HEK293T (cell line): ENCODE results near the gene HIRA.
"Not testable (repeated sequence)": the region's sequence is repeated elsewhere in the genome, so short reads cannot be mapped to it uniquely, and the experiment has no call there.

Experiments used
- CTCF ChIA-PET: fragments of 350-600 bp; formaldehyde crosslinking; extraction: SDS; loops from one replicate; lab custom pipeline; 2021; ENCODE audit warnings: antibody characterized with exemption, inconsistent platforms; lab: Yijun Ruan, JAX
- POLR2A ChIA-PET: fragments of 350-600 bp; formaldehyde crosslinking; extraction: SDS; loops from one replicate; lab custom pipeline; 2020; ENCODE audit warnings: antibody characterized with exemption, inconsistent platforms; lab: Yijun Ruan, JAX
- DNase-seq: peaks from one replicate; pipeline ENCODE4 v3.0.0; 2012; ENCODE audit warnings: mixed read lengths; ENCODE audit errors: extremely low spot score
- ARNT ChIP-seq: fragments of 450-650 bp; IDR thresholded peaks from 2 replicates; pipeline ENCODE4 v1.6.1; 2017; ENCODE audit warnings: mild to moderate bottlenecking
- BHLHE40 ChIP-seq: fragments of 450-650 bp; IDR thresholded peaks from 2 replicates; pipeline ENCODE4 v1.6.1; 2016; ENCODE audit warnings: mild to moderate bottlenecking, moderate library complexity, borderline replicate concordance
- CTBP1 ChIP-seq: fragments of 450-650 bp; IDR thresholded peaks from 2 replicates; pipeline ENCODE4 v1.6.1; 2016; ENCODE audit warnings: borderline replicate concordance
- ELF4 ChIP-seq: fragments of 450-650 bp; IDR thresholded peaks from 2 replicates; pipeline ENCODE4 v1.6.1; 2017; ENCODE audit warnings: antibody characterized with exemption
- FOXA1 ChIP-seq: fragments of 450-650 bp; IDR thresholded peaks from 2 replicates; pipeline ENCODE4 v1.6.1; 2016; ENCODE audit warnings: mild to moderate bottlenecking
- FOXK2 ChIP-seq: fragments of 450-650 bp; IDR thresholded peaks from 2 replicates; pipeline ENCODE4 v1.6.1; 2016; ENCODE audit warnings: mild to moderate bottlenecking
- FOXM1 ChIP-seq: fragments of 450-650 bp; IDR thresholded peaks from 2 replicates; pipeline ENCODE4 v1.6.1; 2017; ENCODE audit warnings: mild to moderate bottlenecking, borderline replicate concordance
- HDGF ChIP-seq: fragments of 450-650 bp; IDR thresholded peaks from 2 replicates; pipeline ENCODE4 v1.6.1; 2017; ENCODE audit warnings: antibody characterized with exemption, borderline replicate concordance
- L3MBTL2 ChIP-seq: fragments of 450-650 bp; conservative IDR thresholded peaks from 2 replicates; pipeline ENCODE4 v1.6.1; 2016; ENCODE audit warnings: mild to moderate bottlenecking
- LEF1 ChIP-seq: fragments of 450-650 bp; IDR thresholded peaks from 2 replicates; pipeline ENCODE4 v1.6.1; 2017; ENCODE audit warnings: mild to moderate bottlenecking, borderline replicate concordance
- NFRKB ChIP-seq: fragments of 450-650 bp; IDR thresholded peaks from 2 replicates; pipeline ENCODE4 v1.6.1; 2016; ENCODE audit warnings: mild to moderate bottlenecking, moderate library complexity
- SP1 ChIP-seq: fragments of 450-650 bp; IDR thresholded peaks from 2 replicates; pipeline ENCODE4 v1.6.1; 2017
- SUZ12 ChIP-seq: fragments of 450-650 bp; IDR thresholded peaks from 2 replicates; pipeline ENCODE4 v1.6.1; 2016; ENCODE audit warnings: mild to moderate bottlenecking
- TARDBP ChIP-seq: fragments of 450-650 bp; IDR thresholded peaks from 2 replicates; pipeline ENCODE4 v1.6.1; 2016
- ZNF384 ChIP-seq: fragments of 450-650 bp; IDR thresholded peaks from 2 replicates; pipeline ENCODE4 v1.6.1; 2016
- TF ChIP-seq, protein P1 (sequence below): fragments of 450-650 bp; IDR thresholded peaks from 2 replicates; pipeline ENCODE4 v1.6.1; 2016

Gene HIRA

DNA sequence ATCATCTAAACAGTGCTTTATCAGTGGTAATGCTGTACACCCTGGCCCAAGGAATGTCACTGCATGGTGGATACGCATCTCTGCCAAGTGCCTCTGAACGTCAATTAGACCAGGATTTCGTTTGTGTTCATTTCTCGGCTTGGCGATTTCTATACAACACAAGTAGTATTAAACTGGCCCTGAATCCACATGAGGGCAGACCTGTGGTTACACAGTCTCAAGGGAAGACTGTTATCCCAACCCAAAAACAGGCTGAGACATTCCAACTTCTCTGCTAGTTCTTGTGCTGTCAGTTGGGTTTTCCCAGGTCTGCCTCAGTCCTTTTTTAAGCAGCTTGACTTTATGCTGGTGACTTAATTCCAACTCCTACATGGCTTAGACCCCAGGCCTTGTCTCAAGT is 58.1 kb downstream of the HIRA start:
- no peak for TF ChIP-seq SP1
- no peak for TF ChIP-seq CTBP1
- TF ChIP-seq LEF1: no peak
- no peak for TF ChIP-seq SUZ12
- no peak for TF ChIP-seq TARDBP
- TF ChIP-seq, protein P1, sequence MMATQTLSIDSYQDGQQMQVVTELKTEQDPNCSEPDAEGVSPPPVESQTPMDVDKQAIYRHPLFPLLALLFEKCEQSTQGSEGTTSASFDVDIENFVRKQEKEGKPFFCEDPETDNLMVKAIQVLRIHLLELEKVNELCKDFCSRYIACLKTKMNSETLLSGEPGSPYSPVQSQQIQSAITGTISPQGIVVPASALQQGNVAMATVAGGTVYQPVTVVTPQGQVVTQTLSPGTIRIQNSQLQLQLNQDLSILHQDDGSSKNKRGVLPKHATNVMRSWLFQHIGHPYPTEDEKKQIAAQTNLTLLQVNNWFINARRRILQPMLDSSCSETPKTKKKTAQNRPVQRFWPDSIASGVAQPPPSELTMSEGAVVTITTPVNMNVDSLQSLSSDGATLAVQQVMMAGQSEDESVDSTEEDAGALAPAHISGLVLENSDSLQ: no peak
- no peak for TF ChIP-seq NFRKB
- TF ChIP-seq L3MBTL2: no peak
- TF ChIP-seq HDGF: no peak
- TF ChIP-seq BHLHE40: no peak
- TF ChIP-seq ARNT: no peak
- no peak for TF ChIP-seq FOXK2
- no peak for TF ChIP-seq FOXM1
- TF ChIP-seq ELF4: no peak
- no peak for TF ChIP-seq ZNF384
- TF ChIP-seq FOXA1: no peak
- DNase-seq: no peak
- ChIA-PET CTCF (no interaction called here), POLR2A (no interaction called here)

DNA sequence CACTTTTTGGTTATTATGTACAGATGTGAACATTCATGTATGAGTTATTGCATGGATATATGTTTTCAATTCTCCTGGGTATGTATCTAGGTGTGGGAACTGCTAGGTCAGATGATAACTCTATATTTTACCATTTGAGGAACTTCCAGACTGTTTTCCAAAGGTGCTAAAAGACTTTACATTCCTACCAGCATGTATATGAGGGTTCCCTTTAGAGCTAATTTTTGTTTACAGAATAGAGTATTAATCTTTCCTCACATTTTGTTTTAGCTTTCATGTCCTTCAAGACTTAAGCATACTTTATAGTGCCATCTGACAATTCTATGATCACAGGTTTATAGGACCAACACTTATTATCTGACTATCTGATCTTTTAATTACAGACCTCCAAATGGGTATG is 59.6 kb downstream of the HIRA start:
- TF ChIP-seq HDGF (no peak), ELF4 (no peak), L3MBTL2 (no peak), FOXK2 (no peak), NFRKB (no peak), BHLHE40 (no peak), FOXA1 (no peak), SUZ12 (no peak), FOXM1 (no peak), ZNF384 (no peak), TARDBP (no peak), SP1 (no peak), ARNT (no peak), LEF1 (no peak), CTBP1 (no peak)
- TF ChIP-seq, protein P1: no peak
- ChIA-PET POLR2A (no interaction called here), CTCF (interaction anchor here (0.7 kb wide), 1 partner anchor 334 kb away, joined by 4 read pairs; no protein-coding TSS in a partner anchor)
- no peak for DNase-seq

DNA sequence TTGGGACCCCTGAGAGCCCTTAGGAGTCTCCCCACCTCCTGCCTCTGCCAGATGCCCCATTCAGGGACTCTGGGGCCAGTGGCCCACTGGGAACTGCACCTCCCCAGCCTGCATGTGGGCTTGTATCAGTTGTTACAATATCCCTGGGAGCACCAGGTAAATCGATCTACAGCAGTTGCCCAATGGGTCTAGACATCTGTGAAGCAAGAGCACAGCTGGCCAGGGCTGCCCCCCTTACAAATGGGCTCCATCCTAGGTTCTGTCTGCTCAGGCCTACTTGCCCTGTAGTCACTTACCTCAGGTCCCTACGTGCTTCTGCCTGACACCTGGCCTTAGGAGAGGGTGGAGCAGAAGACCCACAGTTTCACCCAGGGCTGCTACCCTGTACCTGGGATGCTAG is 62.7 kb downstream of the HIRA start:
- DNase-seq: no peak
- ChIA-PET CTCF (interaction anchor here (0.7 kb wide), 1 partner anchor 26 kb away, joined by 3 read pairs; no protein-coding TSS in a partner anchor), POLR2A (no interaction called here)
- TF ChIP-seq FOXK2 (no peak), L3MBTL2 (no peak), FOXM1 (no peak)

DNA sequence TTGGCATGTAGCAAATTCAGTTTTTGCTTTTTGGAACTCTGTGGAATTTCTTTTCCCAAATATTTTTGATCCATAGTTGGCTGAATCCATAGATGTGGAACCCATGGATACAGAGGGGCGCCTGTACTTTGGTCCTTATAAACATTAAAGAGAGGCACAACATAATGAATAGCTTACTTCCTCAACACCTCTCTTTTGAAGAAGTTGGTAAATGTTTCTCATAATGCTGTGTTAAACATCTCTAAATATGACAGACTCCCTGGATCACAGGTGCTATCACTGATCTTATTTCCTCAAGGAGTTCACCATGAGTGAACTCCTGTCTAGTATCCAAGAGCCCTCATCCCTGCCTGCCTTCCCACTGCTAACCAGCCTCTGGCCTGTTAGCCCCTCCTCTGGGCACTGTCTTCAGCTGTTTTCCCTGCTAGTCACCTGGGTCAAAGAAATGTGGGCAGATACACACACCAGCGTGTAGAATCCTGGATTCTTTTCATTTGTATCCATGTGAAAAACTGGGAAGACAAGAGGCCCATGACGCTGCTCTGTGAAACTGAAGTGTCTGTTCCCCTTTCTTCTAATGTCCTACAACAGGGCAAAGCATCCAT is 63.7 kb downstream of the HIRA start:
- ChIA-PET CTCF (no interaction called here), POLR2A (no interaction called here)
- no peak for DNase-seq

DNA sequence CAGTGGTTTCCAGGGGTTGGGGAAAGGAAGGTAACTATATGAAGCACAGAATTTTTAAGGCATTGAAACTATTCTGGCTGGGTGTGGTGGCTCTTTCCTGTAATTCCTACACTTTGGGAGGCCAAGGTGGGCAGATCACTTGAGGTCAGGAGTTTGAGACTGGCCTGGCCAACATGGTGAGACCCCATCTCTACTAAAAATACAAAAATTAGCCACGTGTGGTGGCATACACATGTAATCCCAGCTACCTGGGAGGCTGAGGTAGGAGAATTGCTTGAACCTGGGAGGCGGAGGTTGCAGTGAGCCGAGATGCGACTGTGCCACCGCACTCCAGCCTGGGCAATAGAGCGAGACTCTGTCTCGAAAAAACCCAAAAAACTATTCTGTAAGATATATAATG is 68.0 kb downstream of the HIRA start:
- POLR2A ChIA-PET, CTCF ChIA-PET, DNase-seq: not testable (repeated sequence)

More for the DNA sequence above, 63.7 kb downstream of the HIRA start:
- TF ChIP-seq FOXM1: no peak
- TF ChIP-seq TARDBP: no peak
- no peak for TF ChIP-seq CTBP1
- no peak for TF ChIP-seq L3MBTL2
- no peak for TF ChIP-seq SP1
- no peak for TF ChIP-seq ARNT
- TF ChIP-seq HDGF: no peak
- TF ChIP-seq, protein P1: no peak
- no peak for TF ChIP-seq ZNF384
- no peak for TF ChIP-seq FOXK2
- no peak for TF ChIP-seq BHLHE40
- TF ChIP-seq LEF1: no peak
- TF ChIP-seq NFRKB: no peak
- no peak for TF ChIP-seq SUZ12
- TF ChIP-seq ELF4: no peak
- TF ChIP-seq FOXA1: no peak

DNA sequence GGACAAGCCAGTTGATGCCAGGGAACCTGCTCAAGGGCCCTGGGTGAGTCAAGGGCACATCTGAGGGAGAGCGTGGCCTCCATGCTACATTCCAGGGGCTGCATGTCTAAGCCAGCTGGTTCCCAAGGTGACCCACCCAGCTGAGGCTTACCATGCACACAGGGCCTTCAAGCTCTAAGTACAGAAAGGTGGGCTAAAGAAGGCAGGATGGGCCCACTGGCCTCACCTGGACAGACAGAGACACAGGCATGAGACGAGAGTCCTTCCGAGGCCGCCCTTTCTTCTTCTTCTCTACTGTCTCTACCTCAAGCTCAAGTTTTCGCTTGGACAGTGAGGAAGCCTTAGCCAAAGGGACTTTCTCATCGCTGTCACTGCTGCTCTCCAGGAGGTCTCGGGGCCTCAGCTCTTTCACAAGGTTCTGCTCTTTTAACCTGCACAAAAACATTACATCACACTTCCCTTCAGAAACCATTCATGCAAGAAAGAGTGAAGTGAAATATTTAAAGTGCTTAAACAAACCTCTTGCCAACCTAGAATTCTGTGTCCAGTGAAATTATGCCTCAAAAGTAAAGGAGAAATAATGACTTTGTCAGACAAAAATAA is 69.9 kb downstream of the HIRA start:
- POLR2A ChIA-PET: no interaction called here
- TF ChIP-seq TARDBP: no peak
- TF ChIP-seq ZNF384: no peak
- TF ChIP-seq ELF4: no peak
- TF ChIP-seq SUZ12: no peak
- no peak for TF ChIP-seq FOXA1
- no peak for TF ChIP-seq ARNT
- TF ChIP-seq SP1: no peak
- TF ChIP-seq L3MBTL2: no peak
- no peak for TF ChIP-seq NFRKB
- TF ChIP-seq LEF1: no peak
- TF ChIP-seq, protein P1: no peak
- no peak for TF ChIP-seq FOXK2
- TF ChIP-seq HDGF: no peak
- TF ChIP-seq CTBP1: no peak
- no peak for TF ChIP-seq BHLHE40
- no peak for TF ChIP-seq FOXM1
- CTCF ChIA-PET: no interaction called here
- peak; percentile 3 for DNase-seq
